ENCODE measurements around the gene STXBP6. TPM values are rescaled to one million over a fixed set of nuclear protein-coding genes. Genes with fewer than 3 reads are reported as not detected.

Gene STXBP6
- total and polyA plus RNA-seq, 2 of the 13 experiments (the other 11 are each of a cell fraction or from before 2014, with no cell fraction given): 35.3 to 42.8 TPM

DNA sequence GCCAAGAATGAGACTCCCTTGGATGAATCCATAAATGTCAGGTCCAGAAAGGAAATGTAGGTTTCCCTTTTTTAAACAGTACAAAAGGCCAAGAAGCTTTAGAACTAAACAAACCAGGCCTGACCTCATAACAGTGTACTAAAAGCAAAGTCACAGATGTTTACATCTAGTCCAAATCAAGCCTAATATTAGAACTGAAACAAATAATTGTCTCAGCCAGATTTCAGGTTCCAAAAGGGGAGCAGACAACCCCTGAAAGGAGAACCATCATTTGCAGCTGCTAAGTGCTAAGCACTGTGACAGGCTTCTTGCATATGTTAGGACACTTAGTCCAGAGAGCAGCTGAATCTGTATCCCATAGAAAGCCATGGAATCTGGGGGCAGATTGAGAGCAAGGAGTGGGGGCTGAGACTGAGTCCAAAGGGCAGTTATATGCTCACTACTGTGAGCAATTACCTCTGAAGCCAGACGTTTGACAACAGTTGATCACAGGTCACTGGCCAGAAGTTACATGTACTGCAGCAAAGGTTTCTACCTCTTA lies 90.1 kb downstream of the STXBP6 start (continued):
- TF ChIP-seq, protein P1, sequence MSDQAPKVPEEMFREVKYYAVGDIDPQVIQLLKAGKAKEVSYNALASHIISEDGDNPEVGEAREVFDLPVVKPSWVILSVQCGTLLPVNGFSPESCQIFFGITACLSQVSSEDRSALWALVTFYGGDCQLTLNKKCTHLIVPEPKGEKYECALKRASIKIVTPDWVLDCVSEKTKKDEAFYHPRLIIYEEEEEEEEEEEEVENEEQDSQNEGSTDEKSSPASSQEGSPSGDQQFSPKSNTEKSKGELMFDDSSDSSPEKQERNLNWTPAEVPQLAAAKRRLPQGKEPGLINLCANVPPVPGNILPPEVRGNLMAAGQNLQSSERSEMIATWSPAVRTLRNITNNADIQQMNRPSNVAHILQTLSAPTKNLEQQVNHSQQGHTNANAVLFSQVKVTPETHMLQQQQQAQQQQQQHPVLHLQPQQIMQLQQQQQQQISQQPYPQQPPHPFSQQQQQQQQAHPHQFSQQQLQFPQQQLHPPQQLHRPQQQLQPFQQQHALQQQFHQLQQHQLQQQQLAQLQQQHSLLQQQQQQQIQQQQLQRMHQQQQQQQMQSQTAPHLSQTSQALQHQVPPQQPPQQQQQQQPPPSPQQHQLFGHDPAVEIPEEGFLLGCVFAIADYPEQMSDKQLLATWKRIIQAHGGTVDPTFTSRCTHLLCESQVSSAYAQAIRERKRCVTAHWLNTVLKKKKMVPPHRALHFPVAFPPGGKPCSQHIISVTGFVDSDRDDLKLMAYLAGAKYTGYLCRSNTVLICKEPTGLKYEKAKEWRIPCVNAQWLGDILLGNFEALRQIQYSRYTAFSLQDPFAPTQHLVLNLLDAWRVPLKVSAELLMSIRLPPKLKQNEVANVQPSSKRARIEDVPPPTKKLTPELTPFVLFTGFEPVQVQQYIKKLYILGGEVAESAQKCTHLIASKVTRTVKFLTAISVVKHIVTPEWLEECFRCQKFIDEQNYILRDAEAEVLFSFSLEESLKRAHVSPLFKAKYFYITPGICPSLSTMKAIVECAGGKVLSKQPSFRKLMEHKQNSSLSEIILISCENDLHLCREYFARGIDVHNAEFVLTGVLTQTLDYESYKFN (CRISPR knock-in tag; conservative IDR thresholded peaks at IDR 0.05): peak; percentile 77
- 0 out of 2 replicates have a peak, but pooled peaks have one; percentile 41 for TF ChIP-seq MZF1 (CRISPR knock-in tag; IDR thresholded peaks at IDR 0.05; ENCODE audit: borderline replicate concordance)
- 0 out of 2 replicates have a peak, but pooled peaks have one; percentile 43 for TF ChIP-seq ZNF556 (CRISPR knock-in tag; IDR thresholded peaks at IDR 0.05; ENCODE audit: borderline replicate concordance)
- TF ChIP-seq, protein P2, sequence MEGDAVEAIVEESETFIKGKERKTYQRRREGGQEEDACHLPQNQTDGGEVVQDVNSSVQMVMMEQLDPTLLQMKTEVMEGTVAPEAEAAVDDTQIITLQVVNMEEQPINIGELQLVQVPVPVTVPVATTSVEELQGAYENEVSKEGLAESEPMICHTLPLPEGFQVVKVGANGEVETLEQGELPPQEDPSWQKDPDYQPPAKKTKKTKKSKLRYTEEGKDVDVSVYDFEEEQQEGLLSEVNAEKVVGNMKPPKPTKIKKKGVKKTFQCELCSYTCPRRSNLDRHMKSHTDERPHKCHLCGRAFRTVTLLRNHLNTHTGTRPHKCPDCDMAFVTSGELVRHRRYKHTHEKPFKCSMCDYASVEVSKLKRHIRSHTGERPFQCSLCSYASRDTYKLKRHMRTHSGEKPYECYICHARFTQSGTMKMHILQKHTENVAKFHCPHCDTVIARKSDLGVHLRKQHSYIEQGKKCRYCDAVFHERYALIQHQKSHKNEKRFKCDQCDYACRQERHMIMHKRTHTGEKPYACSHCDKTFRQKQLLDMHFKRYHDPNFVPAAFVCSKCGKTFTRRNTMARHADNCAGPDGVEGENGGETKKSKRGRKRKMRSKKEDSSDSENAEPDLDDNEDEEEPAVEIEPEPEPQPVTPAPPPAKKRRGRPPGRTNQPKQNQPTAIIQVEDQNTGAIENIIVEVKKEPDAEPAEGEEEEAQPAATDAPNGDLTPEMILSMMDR (CRISPR knock-in tag; IDR thresholded peaks at IDR 0.05): peak; percentile 15; the same call in 1 of the 2 replicates
- no peak for TF ChIP-seq ZNF121 (CRISPR knock-in tag; IDR thresholded peaks at IDR 0.05)
- peak; percentile 54; the same call in 1 of the 2 replicates for TF ChIP-seq POGK (CRISPR knock-in tag; conservative IDR thresholded peaks at IDR 0.05)
- no peak for TF ChIP-seq SOX13 (IDR thresholded peaks at IDR 0.05)
- TF ChIP-seq SOX13 (CRISPR knock-in tag; conservative IDR thresholded peaks at IDR 0.05 in 1 of 2, IDR thresholded peaks at IDR 0.05 in 1 of 2): peak in 1 of 2 experiments; percentile 58; a peak in 2 of 4 replicates
- TF ChIP-seq TSC22D2 (CRISPR knock-in tag; IDR thresholded peaks at IDR 0.05; ENCODE audit: borderline replicate concordance): 0 out of 2 replicates have a peak, but pooled peaks have one; percentile 39
- TF ChIP-seq ZNF280D (CRISPR knock-in tag; IDR thresholded peaks at IDR 0.05): peak; percentile 85; the same call in 1 of the 2 replicates
- peak; percentile 92 for TF ChIP-seq SALL1 (CRISPR knock-in tag; IDR thresholded peaks at IDR 0.05)
- TF ChIP-seq THRA (CRISPR knock-in tag; IDR thresholded peaks at IDR 0.05; ENCODE audit: borderline replicate concordance): peak; percentile 45; the same call in 1 of the 2 replicates
- peak; percentile 40; the same call in 1 of the 2 replicates for TF ChIP-seq HHEX (CRISPR knock-in tag; IDR thresholded peaks at IDR 0.05)
- TF ChIP-seq ZNF331 (CRISPR knock-in tag; IDR thresholded peaks at IDR 0.05): peak; percentile 40; the same call in 1 of the 2 replicates
- no peak for TF ChIP-seq HES4 (CRISPR knock-in tag; IDR thresholded peaks at IDR 0.05; ENCODE audit: borderline replicate concordance)
- no peak for TF ChIP-seq FOXP1 (IDR thresholded peaks at IDR 0.05)
- peak; percentile 39; the same call in 1 of the 2 replicates for TF ChIP-seq FOXP1 (CRISPR knock-in tag; IDR thresholded peaks at IDR 0.05)

Data from HepG2 (cell line).